ENCODE results near the gene TEX48.

Gene TEX48

DNA sequence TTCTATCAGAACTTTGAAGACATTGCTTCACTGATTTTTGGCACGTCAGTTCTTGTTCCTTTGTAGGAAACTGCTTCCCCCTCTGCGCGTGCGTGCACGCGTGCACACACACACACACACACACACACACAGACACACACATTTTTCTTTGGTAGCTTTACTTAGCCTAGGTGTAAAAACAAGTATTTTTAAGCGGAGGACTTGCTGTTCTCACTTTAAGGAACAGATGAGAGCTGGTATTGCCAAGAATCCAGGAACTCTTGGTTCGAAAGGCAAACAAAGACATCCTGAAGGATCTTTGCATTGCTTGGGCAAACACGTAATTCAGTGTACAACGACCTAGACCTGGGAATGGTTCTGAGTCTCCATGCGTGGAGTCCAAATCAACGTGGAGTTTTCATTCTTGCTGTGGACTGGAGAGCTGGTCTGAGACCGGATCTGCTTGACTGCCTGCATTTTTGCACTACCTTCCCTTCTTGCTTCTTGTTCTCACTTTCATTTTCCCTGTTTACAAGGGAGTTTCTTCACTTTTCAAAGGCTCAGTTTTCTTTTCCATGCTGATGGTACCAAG, 62.7 kb downstream of the TEX48 start:
- DNase-seq = no peak

GRCh38 chr9:114616684-114617520, 65.1 kb downstream of the TEX48 start:
- DNase-seq = no peak

Data from fibroblast of skin of scalp (primary cell).